ENCODE data around the gene RYR3. TPM values are rescaled to one million over a fixed set of nuclear protein-coding genes. Genes with fewer than 3 reads are reported as not detected.

Gene RYR3
- total and polyA plus RNA-seq, 2 of the 13 experiments (the other 11 are each of a cell fraction or from before 2014, with no cell fraction given), result not detected

GRCh38 chr15:33398555-33398954 lies 87.8 kb downstream of the RYR3 start:
- CTCF ChIA-PET (ENCODE audit: low intra/inter-chr PET ratio, low total read pairs), result no interaction called here
- TF ChIP-seq IRF9 (CRISPR knock-in tag; IDR thresholded peaks at IDR 0.05; ENCODE audit: borderline replicate concordance) (no peak), KDM1A (CRISPR knock-in tag; IDR thresholded peaks at IDR 0.05) (no peak), ZNF276 (CRISPR knock-in tag; IDR thresholded peaks at IDR 0.05; ENCODE audit: low read depth) (no peak), ARNT (IDR thresholded peaks at IDR 0.05) (no peak), CEBPZ (IDR thresholded peaks at IDR 0.05; ENCODE audit: low read length) (no peak)
- ATAC-seq, result no peak

More at GRCh38 chr15:33398555-33398954, 87.8 kb downstream of the RYR3 start:
- Histone ChIP-seq H3K27me3 (ENCODE audit: control insufficient read depth in 1 of 2, insufficient read depth in 2 of 2, low read length in 2 of 2) (peaks cover 0 to 3% of the 10 kb centered on the region in 2 experiments; a peak in 1 of 5 replicates), H3K4me2 (ENCODE audit: low read depth, low read length) (no peak overlapping the region), H3K79me2 (ENCODE audit: insufficient read depth, low read length) (no peaks in the 10 kb centered on the region), H4K20me1 (ENCODE audit: insufficient read depth, low read length) (no peaks in the 10 kb centered on the region), H3K36me3 (replicated peaks in 1 of 2; ENCODE audit: control insufficient read depth in 1 of 2, insufficient read depth in 2 of 2, low read length in 2 of 2) (no peaks in the 10 kb centered on the region), H3K4me1 (ENCODE audit: insufficient read depth, low read length) (no peaks in the 10 kb centered on the region), H3K9me3 (ENCODE audit: low read length) (no peaks in the 10 kb centered on the region), H3K27ac (ENCODE audit: extremely low read length, insufficient read depth, low read length) (no peak overlapping the region), H3K9ac (ENCODE audit: insufficient read depth, low read depth, low read length) (no peak overlapping the region), H3K4me3 (replicated peaks in 1 of 3; ENCODE audit: insufficient read depth in 1 of 3, low read depth in 2 of 3, low read length in 3 of 3) (no peak overlapping the region), H2AFZ (ENCODE audit: low read length) (no peak overlapping the region)
- in situ Hi-C loops (cut with HindIII; ENCODE audit: extremely low pct_ligation_motif_present, low pct_unique_long_range_greater_than_20kb), result no loop called here
- WGBS (ENCODE audit: low lambda C conversion rate), result 17% methylated on average over 2 of the region's 10 CpGs
- POLR2A ChIA-PET, result no interaction called here
- intact Hi-C loops (cut with micrococcal nuclease; ENCODE audit: unreplicated experiment), result no loop called here
- DNase-seq (ENCODE audit: low spot score), result no peak
- FAIRE-seq, result no peak
- no TSS peak for BruUV-seq (replicated peaks)

Data from HepG2 (cell line).